Smooth muscle cell (in vitro differentiated cells): ENCODE data around the gene ZNF300. TPM values are rescaled to one million over a fixed set of nuclear protein-coding genes. Genes with fewer than 3 reads are reported as not detected.
"Not testable (repeated sequence)": the region's sequence is repeated elsewhere in the genome, so short reads cannot be mapped to it uniquely, and the experiment has no call there.

Experiments
- DNase-seq: peaks from one replicate; lab custom pipeline; 2025; ENCODE audit not compliant: unreplicated experiment; lab: John Stamatoyannopoulos, UW
- H2AFZ ChIP-seq: fragments of 200-600 bp; sonication (generic); 2 replicates; pipeline ENCODE4 v1.6.0; 2016; ENCODE audit warnings: antibody characterized with exemption, low read depth, mild to moderate bottlenecking
- H3F3A ChIP-seq: fragments of 200-600 bp; sonication (generic); 2 replicates; pipeline ENCODE4 v1.6.0; 2017; ENCODE audit warnings: antibody characterized with exemption, low read depth
- H3K27ac ChIP-seq: fragments of 200-600 bp; sonication (generic); 2 replicates; pipeline ENCODE4 v1.5.1; 2016; ENCODE audit warnings: low read depth, mild to moderate bottlenecking
- H3K27me3 ChIP-seq: fragments of 200-600 bp; sonication (generic); 2 replicates; pipeline ENCODE4 v1.6.1; 2016; ENCODE audit warnings: low read depth, mild to moderate bottlenecking
- H3K36me3 ChIP-seq: fragments of 200-600 bp; sonication (generic); 2 replicates; pipeline ENCODE4 v1.5.1; 2016; ENCODE audit warnings: low read depth
- H3K4me1 ChIP-seq: fragments of 200-600 bp; sonication (generic); 2 replicates; pipeline ENCODE4 v1.5.1; 2016; ENCODE audit warnings: low read depth
- H3K4me2 ChIP-seq: fragments of 200-600 bp; sonication (generic); 2 replicates; pipeline ENCODE4 v1.6.0; 2016; ENCODE audit warnings: mild to moderate bottlenecking
- H3K4me3 ChIP-seq: fragments of 200-600 bp; sonication (generic); 2 replicates; pipeline ENCODE4 v1.5.1; 2016; ENCODE audit warnings: mild to moderate bottlenecking
- H3K79me2 ChIP-seq: fragments of 200-600 bp; sonication (generic); 2 replicates; pipeline ENCODE4 v1.6.0; 2016; ENCODE audit warnings: low read depth, mild to moderate bottlenecking
- H3K9ac ChIP-seq: fragments of 200-600 bp; sonication (generic); 2 replicates; pipeline ENCODE4 v1.6.0; 2016; ENCODE audit warnings: low read depth
- H3K9me3 ChIP-seq: fragments of 200-600 bp; sonication (generic); replicated peaks from 2 replicates; pipeline ENCODE4 v1.5.1; 2016; ENCODE audit warnings: low read depth
- H4K20me1 ChIP-seq: fragments of 200-600 bp; sonication (generic); 2 replicates; pipeline ENCODE4 v1.6.0; 2016; ENCODE audit warnings: low read depth
- CTCF ChIP-seq: fragments of 200-600 bp; sonication (generic); IDR thresholded peaks from 2 replicates; pipeline ENCODE4 v1.5.1; 2017; ENCODE audit warnings: borderline replicate concordance, mild to moderate bottlenecking, antibody characterized with exemption; ENCODE audit not compliant: insufficient read depth, poor library complexity, severe bottlenecking
- WGBS: methylation state at CpG from one replicate; pipeline ENCODE4 v1.1.7; 2016; ENCODE audit warnings: low lambda C conversion rate; 5-methylcytosine and 5-hydroxymethylcytosine counted together
- polyA plus RNA-seq: library from polyadenylated mRNA; unstranded; fragments of >200 nt; fragmentation: Nextera tagmentation; extraction: Ambion mirVana; gene quantifications from 2 replicates; pipeline ENCODE4 v1.2.1, GENCODE V29; 2016
- total RNA-seq: library from RNA; depleted of rRNA; stranded (reverse); fragments of >200 nt; gene quantifications from 2 replicates; pipeline ENCODE4 v1.2.3, GENCODE V29; 2014

The ZNF300 gene
- total and polyA plus RNA-seq, 2 experiments from 2014 or later = 1.2 to 4.9 TPM

- no peak overlapping the region for H3K4me2 ChIP-seq
- H3K4me1 ChIP-seq = no peaks in the 10 kb centered on the region
- 84% methylated on average over 4 of the region's 4 CpGs for WGBS
- no peak for DNase-seq
- H3F3A ChIP-seq = no peaks in the 10 kb centered on the region
- no peak overlapping the region for H3K4me3 ChIP-seq
- no peaks in the 10 kb centered on the region for H3K36me3 ChIP-seq
- no peak overlapping the region for H3K9ac ChIP-seq
- no peaks in the 10 kb centered on the region for H3K9me3 ChIP-seq
- TF ChIP-seq CTCF = no peak
- H4K20me1 ChIP-seq = no peaks in the 10 kb centered on the region
- no peak overlapping the region for H2AFZ ChIP-seq
- no peak overlapping the region for H3K27ac ChIP-seq
- H3K79me2 ChIP-seq = no peaks in the 10 kb centered on the region
- no peaks in the 10 kb centered on the region for H3K27me3 ChIP-seq
Measured at GRCh38 chr5:150848271-150848670, 56.5 kb downstream of the ZNF300 start.

GRCh38 chr5:150847334-150847695, 57.5 kb downstream of the ZNF300 start:
- no peak for DNase-seq
- no peak overlapping the region for H3K4me3 ChIP-seq
- no peak for TF ChIP-seq CTCF
- no peak overlapping the region for H2AFZ ChIP-seq
- H3K79me2 ChIP-seq = no peaks in the 10 kb centered on the region
- no peak overlapping the region for H3K9ac ChIP-seq
- H3K27me3 ChIP-seq = no peaks in the 10 kb centered on the region
- no peaks in the 10 kb centered on the region for H4K20me1 ChIP-seq
- no peak overlapping the region for H3K4me2 ChIP-seq
- no peaks in the 10 kb centered on the region for H3K9me3 ChIP-seq
- no peaks in the 10 kb centered on the region for H3F3A ChIP-seq
- no peaks in the 10 kb centered on the region for H3K36me3 ChIP-seq
- WGBS = 57% methylated on average over 5 of the region's 5 CpGs
- no peak overlapping the region for H3K27ac ChIP-seq
- H3K4me1 ChIP-seq = no peaks in the 10 kb centered on the region

GRCh38 chr5:150846654-150847333, 58.0 kb downstream of the ZNF300 start:
- H4K20me1 ChIP-seq = no peaks in the 10 kb centered on the region
- no peak overlapping the region for H3K4me3 ChIP-seq
- H3K79me2 ChIP-seq = no peaks in the 10 kb centered on the region
- H3K9me3 ChIP-seq = no peaks in the 10 kb centered on the region
- H3K36me3 ChIP-seq = no peaks in the 10 kb centered on the region
- H3K4me1 ChIP-seq = no peaks in the 10 kb centered on the region
- H3K27me3 ChIP-seq = no peaks in the 10 kb centered on the region
- no peaks in the 10 kb centered on the region for H3F3A ChIP-seq
- no peak for DNase-seq
- H3K9ac ChIP-seq = no peak overlapping the region
- 55% methylated on average over 22 of the region's 22 CpGs for WGBS
- no peak overlapping the region for H3K4me2 ChIP-seq
- no peak overlapping the region for H3K27ac ChIP-seq
- H2AFZ ChIP-seq = no peak overlapping the region
- peak; percentile 68 for TF ChIP-seq CTCF

- H3K9me3 ChIP-seq, H3K4me3 ChIP-seq, H2AFZ ChIP-seq, DNase-seq, H3F3A ChIP-seq, H3K4me2 ChIP-seq, H3K36me3 ChIP-seq, H3K27ac ChIP-seq, H3K79me2 ChIP-seq, H4K20me1 ChIP-seq, H3K9ac ChIP-seq, H3K4me1 ChIP-seq, H3K27me3 ChIP-seq: not testable (repeated sequence)
- 84% methylated on average over 3 of the region's 3 CpGs for WGBS
Measured at GRCh38 chr5:150846308-150846653, 58.5 kb downstream of the ZNF300 start, which contains the start of gene IRGM. TSS of gene IRGM (plus strand) at chr5:150846521. CDS start at chr5:150848124, 1,603 bp downstream.

- H3F3A ChIP-seq, DNase-seq, H3K9me3 ChIP-seq, H3K4me2 ChIP-seq, H3K27me3 ChIP-seq, H3K4me1 ChIP-seq, H2AFZ ChIP-seq, H3K79me2 ChIP-seq, H3K9ac ChIP-seq, H3K36me3 ChIP-seq, H4K20me1 ChIP-seq, H3K4me3 ChIP-seq, H3K27ac ChIP-seq: not testable (repeated sequence)
- WGBS = 91% methylated on average over 31 of the region's 32 CpGs
Measured at GRCh38 chr5:150845185-150845859, 59.5 kb downstream of the ZNF300 start.
